Fibroblast of the aortic adventitia (primary cell): Measurements from ENCODE around the gene PLA2G4B. TPM values are rescaled to one million over a fixed set of nuclear protein-coding genes. Genes with fewer than 3 reads are reported as not detected.

Source experiments
- DNase-seq: peaks from one replicate; pipeline ENCODE4 v3.0.0-alpha.2; 2010; ENCODE audit warnings: low read depth
- H3K4me3 ChIP-seq: 2 replicates; pipeline ENCODE4 v1.5.1; 2011; ENCODE audit warnings: low read depth, mild to moderate bottlenecking, control low read depth, low read length, moderate library complexity
- total RNA-seq: library from RNA; depleted of rRNA; stranded (reverse); fragments of >200 nt; gene quantifications from 2 replicates; pipeline ENCODE4 v1.2.3, GENCODE V29; 2012; ENCODE audit warnings: low replicate concordance
- TF ChIP-seq, protein P1 (sequence below): IDR thresholded peaks from 2 replicates; pipeline ENCODE4 v1.5.1; 2011; ENCODE audit warnings: mild to moderate bottlenecking, low read length, control low read depth, inconsistent platforms; ENCODE audit not compliant: insufficient read depth

The PLA2G4B gene
- total RNA-seq, 1 donor: 0.54 TPM

DNA sequence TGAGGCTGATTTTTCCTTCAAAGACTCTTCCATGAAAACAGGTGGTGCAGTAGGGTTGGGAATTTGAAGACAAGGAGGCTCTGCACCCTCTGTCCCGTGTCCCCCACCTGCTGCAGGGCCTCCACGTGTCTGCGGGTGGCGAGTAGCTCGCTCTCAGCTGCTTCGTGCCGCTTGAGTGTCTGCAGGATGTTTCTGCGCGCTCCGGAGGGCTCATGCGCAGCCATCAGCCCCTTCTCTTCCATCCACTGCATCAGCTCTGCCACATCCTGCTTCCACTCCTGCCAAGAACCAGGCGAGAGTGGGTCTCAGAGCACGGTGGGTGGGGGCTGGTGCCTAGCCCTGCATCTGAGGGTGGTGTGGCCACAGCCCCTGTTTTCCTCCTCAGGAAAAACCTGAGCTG is 37.4 kb downstream of the PLA2G4B start:
- no peak overlapping the region for H3K4me3 ChIP-seq
- DNase-seq: no peak
- TF ChIP-seq, protein P1, sequence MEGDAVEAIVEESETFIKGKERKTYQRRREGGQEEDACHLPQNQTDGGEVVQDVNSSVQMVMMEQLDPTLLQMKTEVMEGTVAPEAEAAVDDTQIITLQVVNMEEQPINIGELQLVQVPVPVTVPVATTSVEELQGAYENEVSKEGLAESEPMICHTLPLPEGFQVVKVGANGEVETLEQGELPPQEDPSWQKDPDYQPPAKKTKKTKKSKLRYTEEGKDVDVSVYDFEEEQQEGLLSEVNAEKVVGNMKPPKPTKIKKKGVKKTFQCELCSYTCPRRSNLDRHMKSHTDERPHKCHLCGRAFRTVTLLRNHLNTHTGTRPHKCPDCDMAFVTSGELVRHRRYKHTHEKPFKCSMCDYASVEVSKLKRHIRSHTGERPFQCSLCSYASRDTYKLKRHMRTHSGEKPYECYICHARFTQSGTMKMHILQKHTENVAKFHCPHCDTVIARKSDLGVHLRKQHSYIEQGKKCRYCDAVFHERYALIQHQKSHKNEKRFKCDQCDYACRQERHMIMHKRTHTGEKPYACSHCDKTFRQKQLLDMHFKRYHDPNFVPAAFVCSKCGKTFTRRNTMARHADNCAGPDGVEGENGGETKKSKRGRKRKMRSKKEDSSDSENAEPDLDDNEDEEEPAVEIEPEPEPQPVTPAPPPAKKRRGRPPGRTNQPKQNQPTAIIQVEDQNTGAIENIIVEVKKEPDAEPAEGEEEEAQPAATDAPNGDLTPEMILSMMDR: no peak

DNA sequence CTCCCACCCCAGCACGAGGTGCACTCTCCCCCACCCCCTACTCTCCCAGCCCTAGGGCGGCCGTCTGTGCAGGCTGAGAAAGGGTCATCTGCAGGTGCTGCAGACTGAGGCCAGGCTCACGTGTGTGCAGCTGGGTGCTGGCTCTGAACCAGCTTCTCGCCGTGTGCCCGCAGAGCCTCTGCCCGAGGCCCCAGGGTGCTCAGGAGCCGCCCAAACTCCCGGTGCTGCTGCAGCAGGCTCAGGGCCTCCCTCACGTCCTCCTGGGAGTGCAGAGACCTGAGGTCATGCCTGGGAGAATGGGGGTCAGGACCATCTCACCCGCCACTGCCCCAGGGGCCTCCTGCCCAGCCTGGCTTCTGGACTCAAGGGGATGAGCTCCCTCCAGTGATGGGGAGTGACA is 38.0 kb downstream of the PLA2G4B start:
- TF ChIP-seq, protein P1: no peak
- H3K4me3 ChIP-seq: no peak overlapping the region
- DNase-seq: no peak

DNA sequence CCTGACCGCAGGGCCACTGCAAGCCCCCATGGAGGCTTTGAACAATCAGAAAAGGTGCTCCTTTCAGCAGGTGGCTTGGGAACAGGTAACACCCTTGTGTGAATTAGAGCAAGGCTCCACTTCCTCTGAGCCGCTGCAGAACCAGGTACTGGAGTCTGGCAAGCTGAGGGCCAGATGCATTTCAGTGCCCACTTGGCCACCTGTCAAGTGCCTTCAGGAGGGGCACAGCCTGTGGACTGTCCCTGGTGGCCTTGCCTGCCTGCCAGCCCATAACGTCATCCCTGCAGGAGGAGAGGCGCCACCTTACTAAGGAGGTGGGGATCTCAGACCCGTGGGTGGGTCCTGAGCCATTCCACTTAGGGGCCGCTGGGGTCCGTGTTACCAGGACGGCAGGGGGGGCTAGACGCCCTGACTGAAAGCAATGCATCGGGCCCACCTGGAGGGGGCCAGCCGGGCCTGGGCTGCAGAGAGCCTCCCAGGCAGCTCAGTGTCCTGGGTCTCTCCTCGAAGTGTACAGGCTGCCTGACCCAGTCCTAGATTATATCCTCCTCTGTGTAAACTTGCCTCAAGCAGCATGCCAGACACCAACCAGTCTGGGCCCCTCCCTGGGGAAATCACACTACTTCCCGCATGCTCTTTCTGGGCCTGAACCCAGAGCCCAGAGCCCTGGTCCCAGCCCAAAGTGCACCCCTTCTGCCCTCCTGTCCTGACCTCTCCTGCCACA is 39.1 kb downstream of the PLA2G4B start:
- TF ChIP-seq, protein P1: no peak
- DNase-seq: no peak
- no peak overlapping the region for H3K4me3 ChIP-seq

DNA sequence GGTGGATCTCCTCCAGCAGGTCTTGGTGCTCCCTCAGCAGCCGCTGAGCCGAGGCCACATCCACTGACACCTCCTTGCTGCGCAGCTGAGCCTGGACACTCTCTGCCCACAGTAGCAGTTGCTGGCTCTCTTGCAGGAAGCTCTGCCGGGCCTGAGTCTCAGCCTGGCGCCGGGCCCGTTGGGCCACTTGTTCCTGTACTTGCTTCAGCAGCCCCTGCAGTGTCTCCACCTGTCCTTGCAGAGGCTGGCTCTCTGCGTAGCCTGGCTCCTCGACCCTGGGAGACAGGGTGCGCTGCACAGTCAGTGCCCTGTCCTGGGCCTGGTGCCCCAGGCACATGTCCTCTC is 39.7 kb downstream of the PLA2G4B start:
- no peak for DNase-seq
- TF ChIP-seq, protein P1: no peak
- H3K4me3 ChIP-seq: no peak overlapping the region

DNA sequence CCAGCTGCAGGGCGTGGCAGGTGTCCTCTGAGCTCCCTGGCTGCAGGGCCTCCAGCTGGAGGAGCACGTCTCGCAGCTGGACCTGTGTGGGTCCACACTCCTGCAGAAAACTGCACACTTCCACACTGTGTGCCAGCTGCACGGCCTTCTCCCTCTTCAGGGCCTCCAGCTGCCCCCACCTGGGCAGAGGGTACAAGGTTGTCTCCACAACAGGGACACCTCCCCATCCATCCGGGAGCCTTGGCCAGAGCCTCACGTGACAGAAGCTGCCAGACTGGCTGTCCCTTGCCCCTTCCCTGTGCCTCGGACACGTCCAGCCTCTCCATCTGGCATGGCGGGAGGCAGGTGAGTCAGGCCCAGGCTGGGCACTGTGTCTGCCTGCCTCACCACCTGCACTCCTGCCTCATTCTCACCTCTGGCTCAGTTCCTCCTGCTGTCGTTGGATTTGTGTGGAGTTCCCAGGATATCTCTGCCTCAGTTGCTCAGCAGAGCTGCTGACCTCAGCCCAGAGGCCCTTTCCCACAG is 40.7 kb downstream of the PLA2G4B start:
- no peak for DNase-seq
- TF ChIP-seq, protein P1: no peak
- no peak overlapping the region for H3K4me3 ChIP-seq

DNA sequence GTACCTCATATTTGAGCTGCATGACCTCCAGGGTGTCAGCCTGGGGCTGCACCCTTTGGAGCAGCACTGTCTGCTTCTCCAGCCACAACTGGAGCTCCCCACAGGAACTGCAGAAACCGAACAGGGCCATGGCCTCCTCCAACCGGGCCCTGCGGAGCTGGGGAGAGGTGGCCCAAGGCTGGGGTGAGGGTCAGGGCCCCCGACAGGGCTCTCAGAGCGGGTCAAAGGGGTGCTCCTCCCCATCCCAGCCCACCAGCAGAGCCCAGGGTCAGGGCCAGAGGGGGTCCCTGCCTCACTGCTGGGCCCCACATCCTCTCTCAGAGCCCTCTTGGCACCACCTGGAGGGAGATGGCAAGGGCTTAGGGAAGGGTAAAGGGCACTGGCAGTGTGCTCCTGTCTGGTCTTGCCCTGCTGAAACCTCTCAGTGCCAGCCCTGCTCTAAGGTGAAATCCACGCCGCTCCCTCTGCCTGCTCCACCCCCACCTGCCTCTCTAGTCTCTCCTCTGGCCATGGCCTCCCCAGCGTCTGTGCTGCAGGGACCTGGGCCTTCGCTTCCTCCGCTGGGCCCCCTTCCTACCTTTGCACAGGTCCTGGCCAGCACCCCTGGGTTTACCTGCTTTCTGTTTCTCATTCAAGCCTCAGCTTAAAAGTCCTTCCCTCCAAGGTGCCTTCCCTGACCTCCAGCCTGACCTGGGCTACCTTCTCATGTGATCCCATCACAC is 41.7 kb downstream of the PLA2G4B start:
- DNase-seq: no peak
- TF ChIP-seq, protein P1: no peak

DNA sequence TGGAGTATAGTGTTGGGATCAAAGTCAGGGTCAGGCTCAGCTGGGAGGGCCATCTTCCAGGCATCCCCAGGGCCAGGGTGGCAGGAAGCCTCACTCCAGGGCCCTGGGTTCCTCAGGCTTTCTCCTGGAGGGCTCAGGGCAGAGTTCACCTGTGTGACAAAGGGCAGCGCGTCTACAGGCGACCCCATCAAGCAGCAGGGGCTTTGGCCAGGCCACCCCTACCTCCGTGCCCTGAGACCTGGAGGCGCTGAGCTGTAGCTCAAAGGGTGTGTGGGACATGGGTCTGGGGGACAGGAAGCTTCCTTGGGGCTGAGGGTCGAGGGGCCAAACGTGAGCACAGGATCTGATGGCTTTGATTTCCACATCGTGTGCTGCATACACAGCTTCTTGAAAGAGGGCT is 42.4 kb downstream of the PLA2G4B start:
- DNase-seq: no peak
- no peak overlapping the region for H3K4me3 ChIP-seq
- TF ChIP-seq, protein P1: no peak

More for the DNA sequence above, 41.7 kb downstream of the PLA2G4B start:
- H3K4me3 ChIP-seq: no peak overlapping the region
